Measurements from ENCODE around the gene FER.

DNA sequence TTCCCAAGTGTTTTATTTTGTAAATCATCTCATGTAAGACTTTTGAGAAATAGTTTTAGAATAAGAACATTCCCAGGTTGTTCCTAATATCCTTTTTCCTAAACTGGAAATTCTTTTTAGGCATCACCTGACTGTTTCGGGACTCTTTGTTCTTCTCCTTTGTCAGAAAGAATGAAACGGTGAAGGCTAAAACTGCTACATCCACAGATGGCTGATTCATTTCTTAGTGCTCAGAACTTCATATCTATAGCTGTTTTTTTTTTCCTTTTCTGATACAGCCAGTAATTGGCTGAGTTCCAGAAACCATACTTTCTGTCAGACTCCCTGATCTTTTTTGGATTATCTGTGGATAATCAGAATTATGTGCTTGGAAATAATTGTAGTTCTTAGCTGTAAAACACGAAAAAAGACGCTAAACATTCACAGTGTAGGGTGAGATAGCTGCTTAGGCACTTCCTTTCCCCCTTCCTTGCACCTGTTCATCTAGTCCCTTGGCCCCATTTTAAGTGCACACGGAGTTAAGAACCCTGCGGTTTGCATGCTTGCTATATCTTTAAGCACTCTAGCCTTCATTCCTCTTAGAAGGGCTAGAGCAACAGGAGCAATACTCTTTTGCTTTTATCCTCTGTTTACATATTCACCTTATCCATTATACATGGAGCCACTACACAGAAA, 378.2 kb downstream of the FER start:
- TF ChIP-seq, protein P1, sequence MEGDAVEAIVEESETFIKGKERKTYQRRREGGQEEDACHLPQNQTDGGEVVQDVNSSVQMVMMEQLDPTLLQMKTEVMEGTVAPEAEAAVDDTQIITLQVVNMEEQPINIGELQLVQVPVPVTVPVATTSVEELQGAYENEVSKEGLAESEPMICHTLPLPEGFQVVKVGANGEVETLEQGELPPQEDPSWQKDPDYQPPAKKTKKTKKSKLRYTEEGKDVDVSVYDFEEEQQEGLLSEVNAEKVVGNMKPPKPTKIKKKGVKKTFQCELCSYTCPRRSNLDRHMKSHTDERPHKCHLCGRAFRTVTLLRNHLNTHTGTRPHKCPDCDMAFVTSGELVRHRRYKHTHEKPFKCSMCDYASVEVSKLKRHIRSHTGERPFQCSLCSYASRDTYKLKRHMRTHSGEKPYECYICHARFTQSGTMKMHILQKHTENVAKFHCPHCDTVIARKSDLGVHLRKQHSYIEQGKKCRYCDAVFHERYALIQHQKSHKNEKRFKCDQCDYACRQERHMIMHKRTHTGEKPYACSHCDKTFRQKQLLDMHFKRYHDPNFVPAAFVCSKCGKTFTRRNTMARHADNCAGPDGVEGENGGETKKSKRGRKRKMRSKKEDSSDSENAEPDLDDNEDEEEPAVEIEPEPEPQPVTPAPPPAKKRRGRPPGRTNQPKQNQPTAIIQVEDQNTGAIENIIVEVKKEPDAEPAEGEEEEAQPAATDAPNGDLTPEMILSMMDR (IDR thresholded peaks at IDR 0.05) = no peak
- TF ChIP-seq POLR2A (IDR thresholded peaks at IDR 0.05) (no peak), POLR2AphosphoS5 (IDR thresholded peaks at IDR 0.05) (no peak), EP300 (IDR thresholded peaks at IDR 0.05) (no peak)
